HG03558 (cell line): Measurements from ENCODE around the gene EIF4G1.

Source experiments
- ATAC-seq: cut with Tn5 transposase; IDR thresholded peaks from one replicate; pipeline ENCODE4 v1.9.1; 2021; ENCODE audit warnings: moderate number of reproducible peaks; ENCODE audit not compliant: unreplicated experiment; ENCODE audit errors: extremely low read depth

Gene EIF4G1

GRCh38 chr3:184360929-184361531 is 46.6 kb downstream of the EIF4G1 start:
- no peak for ATAC-seq

- no peak for ATAC-seq
Observed at GRCh38 chr3:184361532-184361931, 47.1 kb downstream of the EIF4G1 start, which contains the start of the genes CLCN2 and POLR2H. CLCN2 (minus strand) TSS chr3:184361605; CDS start chr3:184361479, 126 bp downstream. POLR2H (plus strand) TSS chr3:184361710; CDS start chr3:184363493, 1,783 bp downstream.

GRCh38 chr3:184361932-184362667 is 47.7 kb downstream of the EIF4G1 start:
- no peak for ATAC-seq

GRCh38 chr3:184362668-184363546 is 48.5 kb downstream of the EIF4G1 start:
- ATAC-seq: peak; percentile 76

- no peak for ATAC-seq
Observed at GRCh38 chr3:184366619-184367289, 52.3 kb downstream of the EIF4G1 start.

- ATAC-seq: no peak
Observed at GRCh38 chr3:184368116-184368515, 53.7 kb downstream of the EIF4G1 start.

- ATAC-seq: no peak
Observed at GRCh38 chr3:184368586-184369183, 54.3 kb downstream of the EIF4G1 start.

- ATAC-seq: no peak
Observed at GRCh38 chr3:184371570-184372018, 57.2 kb downstream of the EIF4G1 start.

GRCh38 chr3:184372296-184372821 is 58.0 kb downstream of the EIF4G1 start:
- no peak for ATAC-seq

GRCh38 chr3:184372911-184373310 is 58.5 kb downstream of the EIF4G1 start:
- no peak for ATAC-seq

- ATAC-seq: no peak
Observed at GRCh38 chr3:184373422-184373821, 59.0 kb downstream of the EIF4G1 start.

- no peak for ATAC-seq
Observed at GRCh38 chr3:184375747-184376461, 61.5 kb downstream of the EIF4G1 start.

GRCh38 chr3:184377374-184377773 is 63.0 kb downstream of the EIF4G1 start:
- no peak for ATAC-seq

GRCh38 chr3:184377882-184378445 is 63.6 kb downstream of the EIF4G1 start, which contains the start of gene THPO:
THPO (minus strand) TSS chr3:184378207; CDS start chr3:184376259, 1,948 bp downstream.
- no peak for ATAC-seq

GRCh38 chr3:184378651-184379357 is 64.4 kb downstream of the EIF4G1 start:
- ATAC-seq: no peak

- no peak for ATAC-seq
Observed at GRCh38 chr3:184379358-184380184, 65.2 kb downstream of the EIF4G1 start, which contains the start of gene CHRD. CHRD (plus strand) TSS chr3:184380054; CDS start chr3:184380319, 265 bp downstream.

- no peak for ATAC-seq
Observed at GRCh38 chr3:184380185-184380626, 65.8 kb downstream of the EIF4G1 start.
